Measurements from ENCODE around the gene C7.
"Not testable (repeated sequence)": the region's sequence is repeated elsewhere in the genome, so short reads cannot be mapped to it uniquely, and the experiment has no call there.

Gene C7

DNA sequence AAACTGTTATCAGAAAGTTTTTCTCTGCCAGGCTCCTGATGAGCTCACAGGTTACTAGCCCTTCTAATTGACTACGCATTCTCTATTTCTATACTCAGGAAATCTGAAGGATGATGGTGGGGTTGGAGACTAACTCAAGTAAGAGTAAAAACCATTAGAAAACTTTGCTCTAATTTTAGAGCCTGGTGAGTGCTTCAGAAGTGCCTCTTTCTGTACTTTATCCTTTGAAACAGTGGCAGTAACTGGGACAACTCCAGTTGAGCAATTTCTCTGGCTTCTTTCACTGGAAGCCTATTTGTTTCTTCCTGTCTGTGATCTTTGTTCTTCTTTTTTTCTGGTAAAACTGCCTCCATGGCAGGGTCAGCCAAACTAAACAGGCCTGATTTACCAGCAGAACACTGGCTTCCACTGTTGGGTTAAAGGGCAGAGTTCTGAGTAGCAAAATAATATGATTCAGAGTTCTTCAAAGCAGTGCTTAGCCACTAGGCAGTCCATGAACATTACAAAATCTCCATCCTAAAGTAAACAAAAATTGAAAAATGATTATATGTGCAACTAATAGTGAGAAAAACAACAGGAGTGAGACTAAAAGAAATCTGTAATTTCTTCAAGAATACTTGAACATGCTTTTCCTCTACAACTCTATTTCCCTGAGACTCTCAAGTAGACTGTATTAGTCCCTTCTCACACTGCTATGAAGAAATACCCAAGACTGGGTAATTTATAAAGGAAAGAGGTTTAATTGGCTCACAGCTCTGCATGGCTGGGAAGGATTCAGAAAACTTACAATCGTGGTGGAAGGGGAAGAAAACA lies 82.1 kb downstream of the C7 start:
- DNase-seq (ENCODE audit: low read depth), result peak; percentile 86

DNA sequence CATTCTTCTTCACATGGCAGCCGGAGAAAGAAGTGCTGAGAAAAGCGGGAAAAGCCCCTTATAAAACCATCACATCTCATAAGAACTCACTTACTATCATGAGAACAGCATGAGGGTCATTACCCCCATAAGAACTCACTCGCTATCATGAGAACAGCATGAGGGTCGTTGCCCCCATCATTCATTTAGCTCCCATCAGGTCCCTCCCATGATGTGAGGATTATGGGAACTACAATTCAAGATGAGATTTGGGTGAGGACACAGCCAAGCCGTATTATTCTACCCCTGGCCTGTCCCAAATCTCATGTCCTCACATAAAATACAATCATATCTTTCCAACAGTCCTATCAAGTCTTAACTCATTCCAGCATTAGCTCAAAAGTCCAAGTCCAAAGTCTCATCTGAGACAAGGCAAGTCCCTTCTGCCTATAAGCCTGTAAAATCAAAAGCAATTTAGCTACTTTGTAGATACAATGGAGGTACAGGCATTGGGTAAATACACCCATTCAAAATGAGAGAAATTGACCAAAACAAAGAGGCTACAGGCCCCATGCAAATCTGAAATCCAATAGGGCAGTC lies 82.8 kb downstream of the C7 start:
- DNase-seq (ENCODE audit: low read depth), result no peak

- DNase-seq (ENCODE audit: low read depth), result no peak
Observed at GRCh38 chr5:40995801-40996586, 86.7 kb downstream of the C7 start.

DNA sequence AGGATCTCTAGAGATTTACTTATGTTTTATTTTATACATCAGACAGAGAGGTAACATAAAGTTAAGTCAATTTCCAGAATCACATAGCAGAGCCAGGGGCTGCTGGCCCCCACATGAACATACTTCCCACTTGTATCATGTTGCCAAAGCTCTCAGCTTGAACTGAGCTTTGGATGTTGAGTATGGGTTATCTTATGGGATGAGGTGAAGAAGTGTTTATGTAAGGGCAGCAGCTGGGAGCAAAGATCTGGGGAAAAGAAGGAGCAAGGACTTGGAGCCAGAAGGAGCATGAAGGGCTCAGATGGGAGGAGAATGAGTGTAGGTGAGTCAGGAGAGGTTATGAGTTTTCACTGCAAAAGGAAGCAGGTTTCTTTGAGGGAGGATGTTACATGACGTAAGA lies 89.8 kb downstream of the C7 start:
- DNase-seq (ENCODE audit: low read depth), result no peak

- no peak for DNase-seq (ENCODE audit: low read depth)
Observed at GRCh38 chr5:40999966-41000365, 90.7 kb downstream of the C7 start.

DNA sequence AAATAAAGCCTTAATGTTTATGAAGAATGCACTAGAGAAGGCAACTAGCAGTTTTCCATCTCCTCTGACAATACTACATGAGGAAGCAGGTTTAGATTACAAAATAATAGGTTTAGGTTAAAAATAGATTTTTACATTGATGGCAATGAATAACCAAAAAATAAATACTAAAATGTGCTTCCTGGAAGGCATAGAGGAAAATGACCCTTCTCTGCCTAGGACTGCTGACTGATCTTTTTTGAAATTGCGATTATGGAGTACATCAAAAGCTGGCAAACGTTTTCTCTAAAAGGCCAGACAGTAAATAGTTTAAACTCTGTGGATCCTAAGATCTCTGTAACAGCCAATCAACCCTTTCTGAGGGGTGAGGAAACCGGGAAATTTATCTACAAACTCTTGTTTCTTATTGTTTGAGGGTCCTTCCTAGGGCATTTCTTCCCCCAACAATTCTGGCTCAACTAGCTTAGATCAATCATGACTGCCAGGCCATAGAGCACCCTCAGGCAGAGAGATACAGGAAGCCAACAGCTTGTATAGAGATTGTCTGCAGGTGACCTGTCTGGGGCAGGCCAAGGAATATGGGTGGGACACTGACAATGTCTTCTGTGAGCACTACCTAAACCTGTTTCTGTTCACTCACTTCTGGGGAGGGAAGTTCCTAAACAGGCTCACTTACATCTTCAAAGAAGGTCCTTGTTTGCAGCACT lies 94.5 kb downstream of the C7 start:
- DNase-seq (ENCODE audit: low read depth), result no peak

GRCh38 chr5:41004931-41005330 lies 95.6 kb downstream of the C7 start:
- DNase-seq (ENCODE audit: low read depth), result no peak

DNA sequence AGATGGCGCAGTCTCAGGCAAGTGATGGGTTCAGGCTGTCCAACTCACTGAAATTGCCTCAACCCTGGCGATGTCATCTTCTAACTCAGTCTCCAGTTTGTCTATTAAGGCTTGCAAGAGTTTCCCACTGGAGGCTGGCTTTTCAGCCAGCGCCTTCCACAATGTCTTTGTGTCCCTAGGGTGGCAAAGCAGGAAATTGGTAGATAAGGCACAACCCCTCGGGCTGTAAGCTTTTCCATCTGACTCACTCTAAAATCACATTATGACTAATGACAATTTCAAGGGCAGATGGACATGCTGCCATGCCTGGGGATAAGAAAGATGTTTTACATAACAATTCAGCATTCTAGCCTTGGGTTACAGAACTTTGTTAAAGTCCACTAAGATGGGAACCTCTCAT lies 99.9 kb downstream of the C7 start:
- DNase-seq (ENCODE audit: low read depth), result no peak

DNA sequence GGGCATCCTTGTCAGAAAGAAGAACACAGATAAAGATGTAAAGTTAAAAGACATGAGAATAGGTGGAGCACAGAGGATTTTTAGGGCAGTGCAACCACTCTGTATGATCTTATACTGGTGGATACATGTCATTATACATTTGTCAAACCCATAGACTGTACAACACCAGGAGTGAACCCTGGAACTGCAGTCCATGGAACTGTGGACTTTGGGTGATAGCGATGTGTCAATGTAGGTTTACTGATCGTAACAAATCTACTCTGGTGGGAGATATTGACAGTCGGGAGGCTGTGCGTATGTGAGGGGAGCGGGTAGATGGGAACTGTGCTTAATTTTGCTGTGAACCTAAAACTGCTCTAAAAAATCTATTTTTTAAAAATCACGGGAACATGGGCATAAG lies 101.3 kb downstream of the C7 start:
- no peak for DNase-seq (ENCODE audit: low read depth)

DNA sequence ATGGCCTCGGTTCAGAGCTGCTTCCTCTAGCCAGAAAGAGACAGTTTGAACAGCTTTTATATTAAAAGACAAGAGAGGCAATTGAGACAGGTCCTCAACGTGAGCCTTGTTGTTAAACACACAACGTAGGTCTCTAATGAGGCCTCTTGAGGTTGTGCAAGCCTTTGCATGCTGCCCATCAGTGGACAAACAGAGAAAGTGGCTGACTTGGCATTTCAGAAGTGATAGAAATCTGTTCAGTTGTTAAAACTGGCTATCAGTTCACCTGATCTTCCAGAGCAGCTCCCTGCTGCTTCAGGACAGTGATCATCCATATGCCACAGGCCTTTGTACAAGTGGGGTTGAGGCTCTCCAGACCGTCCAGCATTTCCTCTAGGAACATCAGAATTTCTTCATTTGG lies 103.0 kb downstream of the C7 start:
- DNase-seq (ENCODE audit: low read depth), result no peak

DNA sequence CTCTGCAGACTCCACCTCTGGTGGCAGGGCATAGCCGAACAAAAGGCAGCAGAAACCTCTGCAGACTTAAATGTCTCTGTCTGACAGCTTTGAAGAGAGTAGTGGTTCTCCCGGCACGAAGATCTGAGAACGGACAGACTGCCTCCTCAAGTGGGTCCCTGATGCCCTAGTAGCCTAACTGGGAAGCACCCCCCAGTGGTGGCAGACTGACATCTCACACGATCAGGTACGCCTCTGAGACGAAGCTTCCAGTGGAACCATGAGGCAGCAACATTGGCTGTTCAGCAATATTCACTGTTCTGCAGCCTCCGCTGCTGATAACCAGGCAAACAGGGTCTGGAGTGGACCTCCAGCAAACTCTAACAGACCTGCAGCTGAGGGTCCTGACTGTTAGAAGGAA lies 113.3 kb downstream of the C7 start:
- DNase-seq (ENCODE audit: low read depth), result not testable (repeated sequence)

All from fibroblast of the conjunctiva (primary cell).